ENCODE results near the gene FZD2.

Gene FZD2

GRCh38 chr17:44548376-44549230 is 8.7 kb upstream of the FZD2 start:
- no peak for TF ChIP-seq CTCF (IDR thresholded peaks at IDR 0.05; ENCODE audit: low read depth, low read length)
- DNase-seq (ENCODE audit: extremely low read depth, low read depth), result no peak

GRCh38 chr17:44549686-44550085 is 7.6 kb upstream of the FZD2 start:
- DNase-seq (ENCODE audit: extremely low read depth, low read depth), result no peak
- TF ChIP-seq CTCF (IDR thresholded peaks at IDR 0.05; ENCODE audit: low read depth, low read length), result no peak

- no peak for DNase-seq (ENCODE audit: extremely low read depth, low read depth)
- no peak for TF ChIP-seq CTCF (IDR thresholded peaks at IDR 0.05; ENCODE audit: low read depth, low read length)
Measured at GRCh38 chr17:44552361-44552760, 4.9 kb upstream of the FZD2 start.

- DNase-seq (ENCODE audit: extremely low read depth, low read depth), result no peak
- no peak for TF ChIP-seq CTCF (IDR thresholded peaks at IDR 0.05; ENCODE audit: low read depth, low read length)
Measured at GRCh38 chr17:44555099-44555498, 2.2 kb upstream of the FZD2 start.

- DNase-seq (ENCODE audit: extremely low read depth, low read depth), result no peak
- TF ChIP-seq CTCF (IDR thresholded peaks at IDR 0.05; ENCODE audit: low read depth, low read length), result no peak
Measured at GRCh38 chr17:44556166-44556831, 985 bp upstream of the FZD2 start.

- no peak for TF ChIP-seq CTCF (IDR thresholded peaks at IDR 0.05; ENCODE audit: low read depth, low read length)
- no peak for DNase-seq (ENCODE audit: extremely low read depth, low read depth)
Measured at GRCh38 chr17:44557651-44558285, 484 bp downstream of the FZD2 start.

GRCh38 chr17:44558334-44558709 is 1.0 kb downstream of the FZD2 start:
- TF ChIP-seq CTCF (IDR thresholded peaks at IDR 0.05; ENCODE audit: low read depth, low read length), result no peak
- no peak for DNase-seq (ENCODE audit: extremely low read depth, low read depth)

Measured in AG09319 (cell line).